Activated T-cell treated with anti-CD3 and anti-CD28 coated beads, Interleukin-2, amount 50 U/mL, for 1 hour (primary cell): ENCODE data around the gene SPECC1.
"Not testable (repeated sequence)": the region's sequence is repeated elsewhere in the genome, so short reads cannot be mapped to it uniquely, and the experiment has no call there.

Experiments
- DNase-seq: peaks from one replicate; pipeline ENCODE4 v3.0.0-alpha.2; 2020

The SPECC1 gene

DNA sequence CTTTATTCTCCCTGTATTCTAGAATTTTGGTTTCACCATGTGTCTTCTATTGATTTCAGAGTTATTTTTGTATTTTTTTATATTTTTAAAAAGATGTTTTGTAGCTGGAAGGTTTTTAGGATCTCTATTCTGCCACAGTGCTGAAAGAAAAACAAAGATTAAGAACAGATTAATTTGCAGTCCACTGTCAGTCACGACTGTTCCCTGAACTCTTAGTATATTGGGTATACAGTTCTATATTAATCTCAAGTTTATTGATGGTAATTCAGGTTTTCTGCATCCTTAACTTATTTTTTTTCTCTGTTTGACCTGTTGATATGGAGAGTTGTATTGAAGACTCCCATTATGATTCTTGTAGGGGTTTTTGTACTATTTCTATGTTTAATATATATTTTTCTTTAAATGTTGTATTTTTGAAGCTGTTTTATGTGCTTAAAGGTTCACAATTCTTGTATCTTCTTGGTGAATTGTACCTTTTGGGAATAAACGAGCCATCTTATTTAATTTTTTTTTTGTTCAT, 2.9 kb downstream of the SPECC1 start:
- no peak for DNase-seq

DNA sequence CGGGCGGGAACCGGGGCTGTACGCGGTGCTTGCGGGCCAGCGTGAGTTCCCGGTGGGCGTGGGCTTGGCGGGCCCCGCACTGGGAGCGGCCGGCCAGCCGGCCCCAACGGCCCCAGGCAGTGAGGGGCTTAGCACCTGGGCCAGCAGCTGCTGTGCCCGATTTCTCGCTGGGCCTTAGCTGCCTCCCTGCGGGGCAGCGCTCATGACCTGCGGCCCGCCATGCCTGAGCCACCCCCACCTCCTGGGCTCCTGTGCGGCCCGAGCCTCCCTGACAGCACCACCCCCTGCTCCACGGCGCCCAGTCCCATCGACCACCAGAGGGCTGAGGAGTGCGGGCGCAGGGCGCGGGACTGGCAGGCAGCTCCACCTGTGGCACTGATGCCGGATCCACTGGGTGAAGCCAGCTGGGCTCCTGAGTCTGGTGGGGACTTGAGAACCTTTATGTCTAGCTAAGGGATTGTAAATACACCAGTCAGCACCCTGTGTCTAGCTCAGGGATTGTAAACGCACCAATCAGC, 7.4 kb downstream of the SPECC1 start:
- DNase-seq, result not testable (repeated sequence)

DNA sequence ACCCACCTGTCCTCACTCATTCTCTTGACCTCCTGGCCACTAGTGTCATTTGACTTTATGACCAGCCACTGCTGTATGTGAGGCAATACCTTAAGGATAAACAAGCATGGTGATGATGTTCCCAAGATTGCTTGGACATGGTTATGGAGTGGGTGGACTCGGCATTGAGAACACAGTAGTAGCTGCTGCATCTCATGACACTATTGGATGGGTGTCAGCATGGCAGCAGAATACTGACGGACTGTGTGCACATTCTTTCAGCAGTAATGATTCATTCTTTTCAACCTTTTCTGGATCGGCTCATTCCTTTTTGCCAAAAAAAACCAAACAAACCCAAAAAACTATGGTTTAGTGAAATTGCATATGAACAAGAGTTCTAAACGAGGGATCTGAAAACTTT, 13.5 kb downstream of the SPECC1 start:
- no peak for DNase-seq

DNA sequence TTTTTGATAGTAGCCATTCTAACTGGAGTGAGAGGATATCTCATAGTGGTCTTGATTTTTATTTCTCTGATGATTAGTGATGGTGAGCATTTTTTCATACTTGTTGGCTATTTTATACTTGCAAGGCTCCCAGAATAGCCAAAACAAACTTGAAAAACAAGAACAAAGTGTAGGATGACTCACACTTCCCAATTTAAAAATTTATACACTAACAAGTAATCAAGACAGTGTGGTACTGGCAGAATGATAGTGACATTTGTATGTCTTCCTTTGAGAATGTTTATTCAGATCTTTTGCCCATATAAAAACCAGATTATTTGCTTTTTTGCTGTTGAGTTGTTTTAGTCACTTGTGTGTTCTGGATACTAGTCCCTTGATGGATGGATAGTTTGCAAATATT, 17.8 kb downstream of the SPECC1 start:
- no peak for DNase-seq

DNA sequence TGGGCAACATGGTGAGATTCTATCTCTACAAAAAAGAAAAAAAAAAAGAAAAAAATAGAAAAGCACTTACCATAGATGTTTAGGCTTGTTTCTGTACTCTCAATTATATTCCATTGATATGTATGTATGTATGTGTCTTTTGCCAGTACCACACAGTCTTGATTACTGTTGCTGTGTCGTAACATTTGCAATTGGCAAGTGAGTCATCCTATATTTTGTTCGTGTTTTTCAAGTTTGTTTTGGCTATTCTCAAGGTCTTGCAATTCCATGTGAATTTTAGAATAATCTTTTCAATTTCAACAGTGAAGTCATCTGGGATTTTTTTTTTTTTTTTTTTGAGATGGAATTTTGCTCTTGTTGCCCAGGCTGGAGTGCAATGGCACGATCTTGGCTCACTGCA, 19.3 kb downstream of the SPECC1 start:
- DNase-seq, result no peak

DNA sequence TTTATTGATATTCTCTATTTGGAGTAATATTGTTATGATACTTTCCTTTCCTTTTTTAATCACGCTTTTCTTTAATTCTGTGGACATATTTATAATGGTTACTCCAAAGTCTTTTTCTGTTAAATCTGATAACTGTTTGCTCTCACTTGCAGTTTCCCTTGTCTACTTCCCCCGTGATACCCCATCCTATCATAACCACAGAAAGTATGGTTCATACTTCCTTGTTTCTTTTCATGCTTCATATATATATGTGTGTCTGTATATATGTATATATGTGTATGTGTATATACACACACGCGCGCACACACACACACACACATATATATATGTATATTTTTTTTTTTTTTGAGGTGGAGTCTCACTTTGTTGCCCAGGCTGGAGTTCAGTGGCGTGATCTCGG, 23.5 kb downstream of the SPECC1 start:
- DNase-seq, result no peak

DNA sequence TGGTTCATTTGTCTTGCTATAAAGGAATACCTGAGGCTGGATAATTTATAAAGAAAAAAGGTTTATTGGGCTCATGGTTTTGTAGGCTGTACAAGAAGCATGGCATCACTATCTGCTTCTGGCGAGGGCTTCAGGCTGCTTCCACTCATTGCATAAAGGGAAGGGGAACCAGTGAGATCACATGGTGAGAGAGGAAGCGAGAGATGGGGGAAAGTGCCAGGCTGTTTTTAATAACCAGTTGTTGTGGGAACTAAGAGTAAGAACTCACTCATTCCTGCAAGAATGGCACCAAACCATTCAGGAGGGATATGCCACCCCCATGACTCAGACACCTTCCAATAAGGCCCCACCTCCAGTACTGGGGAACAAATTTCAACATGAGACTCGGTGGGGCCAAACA, 24.3 kb downstream of the SPECC1 start:
- DNase-seq, result no peak

DNA sequence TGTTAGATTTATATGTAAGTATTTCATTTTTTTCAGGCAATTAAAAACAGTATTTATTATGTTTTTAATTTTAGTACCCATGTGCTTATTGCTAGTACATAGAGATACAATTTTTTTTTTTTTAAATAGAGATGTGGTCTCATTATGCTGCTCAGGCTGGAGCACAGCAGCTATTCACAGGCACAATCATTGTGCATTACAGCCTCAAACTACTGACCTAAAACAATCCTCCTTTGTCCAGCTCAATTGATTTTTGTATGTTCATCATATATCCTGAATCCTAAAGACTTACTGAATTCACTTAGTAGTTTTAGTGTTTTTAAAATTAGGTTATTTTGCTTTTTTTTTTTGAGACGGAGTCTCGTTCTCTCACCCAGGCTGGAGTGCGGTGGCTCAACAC, 26.3 kb downstream of the SPECC1 start:
- DNase-seq, result no peak

DNA sequence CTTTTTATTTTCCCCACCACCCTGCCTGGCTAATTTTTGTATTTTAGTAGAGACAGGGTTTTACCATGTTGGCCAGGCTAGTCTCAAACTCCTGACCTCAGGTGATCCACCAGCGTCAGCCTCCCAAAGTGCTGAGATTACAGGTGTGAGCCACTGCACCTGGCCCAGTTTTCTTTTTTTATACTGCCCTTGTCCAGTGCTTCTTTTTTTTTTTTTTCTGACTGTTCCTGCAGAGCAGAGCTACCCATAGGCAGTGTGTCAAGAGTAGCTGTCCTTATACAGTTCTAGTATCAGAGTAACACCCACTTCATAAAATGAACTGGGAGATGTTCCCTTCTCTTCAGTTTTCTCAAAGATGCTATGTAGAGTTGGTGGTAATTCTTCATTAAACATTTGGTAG, 28.1 kb downstream of the SPECC1 start:
- DNase-seq, result not testable (repeated sequence)

DNA sequence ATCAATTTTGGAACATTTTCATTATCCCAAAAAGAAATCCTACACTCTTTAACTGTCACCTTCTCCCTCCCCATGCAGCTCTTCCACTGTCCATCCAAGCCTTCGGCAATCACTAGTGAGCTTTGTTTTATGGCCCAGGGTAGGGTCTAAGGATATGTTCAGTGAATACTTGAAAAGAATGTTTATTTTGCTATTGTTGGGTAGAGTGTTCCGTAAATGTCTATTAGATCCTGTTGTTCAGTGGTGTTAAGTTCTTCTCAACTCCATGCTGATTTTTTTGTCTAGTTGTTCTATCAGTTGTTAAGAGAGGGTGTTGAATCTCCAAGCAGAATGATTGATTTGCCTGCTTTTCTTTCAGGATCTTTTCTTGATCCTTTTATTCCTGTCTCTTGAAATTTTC, 29.9 kb downstream of the SPECC1 start:
- DNase-seq, result no peak

DNA sequence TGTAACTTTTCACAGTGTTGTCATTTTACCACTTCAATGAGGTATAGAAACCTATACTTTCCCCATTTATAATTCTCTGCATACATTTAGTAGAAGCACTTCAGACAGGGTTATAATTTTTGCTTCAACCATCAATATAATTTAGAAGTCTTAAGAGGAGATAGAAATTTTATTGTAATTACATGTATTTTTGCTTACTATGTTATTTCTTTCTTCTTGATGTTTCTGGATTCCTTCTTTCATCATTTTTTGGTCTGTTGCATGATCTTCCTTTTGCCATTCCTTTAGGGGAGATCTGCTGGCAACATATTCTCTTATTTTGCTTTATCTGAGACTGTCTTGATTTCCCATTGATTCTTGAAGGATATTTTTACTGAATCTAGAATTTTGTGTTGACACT, 31.1 kb downstream of the SPECC1 start:
- no peak for DNase-seq

DNA sequence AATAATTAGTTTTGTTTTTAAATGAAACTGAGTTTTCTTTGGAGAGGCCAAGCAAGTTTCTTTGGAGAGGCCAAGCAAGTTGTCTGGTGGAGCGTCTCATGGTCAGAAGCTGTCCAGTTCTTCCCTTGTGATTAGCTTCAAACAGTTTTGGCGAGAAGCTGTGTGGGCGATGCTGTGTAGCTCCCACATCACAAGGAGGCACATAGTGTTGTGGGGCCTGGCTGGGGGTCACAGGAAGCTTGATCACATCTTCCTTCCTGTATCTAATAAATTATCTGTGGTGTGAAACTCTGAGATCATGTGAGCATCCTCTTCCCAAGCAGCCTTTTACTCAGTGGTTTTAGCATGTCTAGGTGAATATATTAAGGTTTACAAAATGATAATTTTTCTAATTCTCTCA, 33.9 kb downstream of the SPECC1 start:
- no peak for DNase-seq

DNA sequence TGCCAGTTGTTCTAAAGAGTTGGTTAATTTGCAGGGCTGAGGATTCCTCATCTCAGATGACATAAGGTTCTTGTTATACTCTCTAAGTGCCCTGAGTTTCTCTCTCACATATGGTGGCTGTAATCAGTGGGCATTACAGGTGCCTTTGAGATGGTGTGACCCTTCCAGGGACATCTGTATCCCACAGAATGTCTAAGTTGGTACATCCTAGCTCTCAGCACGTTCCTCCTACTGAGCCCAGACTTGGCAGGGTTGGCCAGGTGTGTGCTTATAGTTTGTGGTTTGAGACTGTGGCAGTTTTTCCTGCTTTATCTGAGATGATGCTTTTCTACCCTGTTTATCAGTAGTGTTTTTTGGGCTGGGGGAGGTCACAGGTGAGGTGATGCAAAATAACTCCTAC, 36.3 kb downstream of the SPECC1 start:
- no peak for DNase-seq

DNA sequence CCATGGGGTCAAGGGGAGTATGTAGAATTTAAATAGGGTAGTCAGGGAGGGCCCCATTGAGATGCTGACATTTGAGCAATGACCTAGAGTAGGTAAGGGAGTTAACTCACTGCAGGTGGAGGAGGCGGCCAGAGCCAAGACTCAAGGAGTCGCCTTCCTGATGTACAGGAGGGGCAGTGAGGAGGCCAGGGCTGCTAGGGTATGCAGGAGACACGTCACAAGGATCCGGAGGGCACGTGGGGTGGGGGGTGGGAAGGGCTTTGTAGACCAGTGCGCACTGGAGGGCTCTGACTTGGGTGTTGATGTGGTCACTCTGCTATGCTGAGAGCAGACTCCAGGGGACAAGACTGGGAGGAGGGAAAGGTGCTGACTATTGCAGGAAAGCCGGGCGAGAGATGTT, 37.5 kb downstream of the SPECC1 start:
- no peak for DNase-seq

DNA sequence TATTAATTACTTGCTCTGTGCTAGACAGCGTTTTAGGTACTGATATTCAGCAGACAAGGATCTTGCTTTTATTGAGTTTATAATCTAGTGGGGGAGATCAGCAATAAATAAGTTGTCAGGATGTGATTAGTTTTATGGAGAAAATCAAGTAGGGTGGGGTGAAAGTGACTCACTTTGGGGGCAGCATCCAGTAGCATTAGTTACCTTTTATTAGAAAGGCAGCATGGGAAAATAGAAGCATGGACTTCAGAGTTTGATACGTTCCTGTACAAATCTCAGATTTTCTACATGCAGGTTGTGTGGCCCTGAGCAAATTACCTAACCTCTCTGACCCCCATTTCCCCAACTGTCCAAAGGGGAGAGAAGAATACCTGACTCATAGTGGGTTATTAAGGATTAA, 42.5 kb downstream of the SPECC1 start:
- no peak for DNase-seq

DNA sequence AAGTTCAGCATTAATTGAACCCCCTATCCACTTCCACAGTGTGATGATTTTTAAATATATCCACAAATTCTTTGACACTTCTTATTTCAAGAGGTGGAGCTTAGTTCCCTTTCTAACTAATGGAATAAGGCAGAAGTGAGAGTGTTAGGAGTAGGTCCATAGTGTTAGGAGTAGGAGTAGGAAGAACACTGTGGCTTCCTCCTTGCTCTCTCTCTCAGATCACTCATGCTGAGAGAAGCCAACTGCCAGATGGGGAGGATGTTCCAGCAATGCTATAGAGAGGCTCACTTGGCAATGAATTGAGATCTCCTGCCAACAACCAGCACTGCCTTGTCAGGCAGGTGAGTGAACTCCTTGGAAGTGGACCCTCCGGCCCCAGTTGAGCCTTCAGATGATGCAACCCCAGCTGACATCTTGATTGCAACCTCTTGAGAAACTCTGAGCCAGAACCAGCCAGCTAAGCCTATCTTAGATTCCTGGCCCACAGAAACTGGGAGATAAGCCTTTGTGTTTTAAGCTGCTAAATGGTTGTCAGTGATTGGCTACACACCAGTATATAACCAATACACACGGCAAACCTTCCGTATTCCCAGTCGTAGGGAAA, 44.3 kb downstream of the SPECC1 start:
- no peak for DNase-seq

DNA sequence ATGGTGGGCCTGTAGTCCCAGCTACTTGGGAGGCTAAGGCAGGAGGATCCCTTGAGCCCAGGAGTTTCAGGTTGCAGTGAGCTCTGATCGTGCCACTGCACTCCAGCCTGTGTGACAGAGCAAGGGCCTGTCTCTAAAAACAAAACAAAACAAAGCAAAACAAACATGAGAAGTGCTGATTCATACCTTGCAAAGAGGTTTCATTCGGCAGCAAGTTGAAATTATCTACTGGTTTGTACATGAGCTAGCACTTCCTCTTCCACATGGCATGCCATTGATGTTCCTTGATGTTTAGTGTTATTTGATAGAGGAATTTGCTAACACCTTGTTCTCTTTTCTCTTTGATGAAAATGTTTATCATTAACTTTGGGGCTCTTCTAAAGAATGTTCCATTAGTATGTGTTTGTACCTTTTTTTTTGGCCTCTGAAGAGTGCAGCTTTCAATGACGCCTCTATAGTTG, 50.6 kb downstream of the SPECC1 start:
- no peak for DNase-seq

DNA sequence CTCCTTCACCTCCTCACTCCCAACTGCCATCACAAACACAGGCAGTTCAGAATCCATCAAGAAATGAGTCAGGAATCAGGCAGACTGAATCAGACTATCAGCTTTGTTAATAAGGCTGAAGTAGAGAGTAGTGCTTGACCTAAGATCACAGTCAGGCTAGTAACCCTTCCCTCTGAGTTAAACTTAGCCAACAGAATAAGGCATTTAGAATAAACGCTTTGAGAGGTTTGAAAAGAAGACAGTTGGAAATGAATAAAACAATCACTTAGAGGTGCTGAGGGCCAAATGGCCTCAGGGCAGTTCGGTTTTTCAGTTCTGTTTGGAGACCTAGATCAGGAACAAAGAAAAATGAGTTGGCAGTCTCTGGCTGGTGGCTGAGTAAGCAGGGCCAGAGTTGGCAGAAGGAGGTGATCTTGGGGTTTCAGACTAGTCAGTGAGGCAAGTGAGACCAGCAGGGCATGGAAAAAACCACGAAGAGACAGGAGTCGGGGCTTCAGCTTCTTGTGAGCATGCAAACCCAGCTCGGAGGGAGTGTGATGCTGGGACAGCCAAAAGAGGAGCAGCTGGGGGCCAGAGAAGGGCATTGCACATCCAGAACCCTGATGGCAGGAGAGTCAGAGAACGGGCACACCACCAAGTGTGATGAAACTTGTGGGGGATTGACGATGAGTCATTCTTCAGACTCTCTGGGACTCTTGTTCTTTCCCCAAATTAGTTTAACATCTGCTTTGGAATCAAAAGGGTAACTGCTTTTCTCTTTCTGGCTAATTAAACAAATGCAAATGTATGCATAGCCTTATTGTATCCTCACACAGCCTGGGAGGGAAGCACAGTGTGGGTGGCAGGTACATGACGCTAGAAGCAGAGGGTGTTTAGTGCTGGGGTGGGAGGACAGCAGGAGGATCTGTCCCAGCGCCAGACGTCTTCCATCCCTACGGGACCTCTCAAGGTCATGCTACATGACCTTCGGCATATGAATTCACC, 54.8 kb downstream of the SPECC1 start:
- DNase-seq, result no peak

DNA sequence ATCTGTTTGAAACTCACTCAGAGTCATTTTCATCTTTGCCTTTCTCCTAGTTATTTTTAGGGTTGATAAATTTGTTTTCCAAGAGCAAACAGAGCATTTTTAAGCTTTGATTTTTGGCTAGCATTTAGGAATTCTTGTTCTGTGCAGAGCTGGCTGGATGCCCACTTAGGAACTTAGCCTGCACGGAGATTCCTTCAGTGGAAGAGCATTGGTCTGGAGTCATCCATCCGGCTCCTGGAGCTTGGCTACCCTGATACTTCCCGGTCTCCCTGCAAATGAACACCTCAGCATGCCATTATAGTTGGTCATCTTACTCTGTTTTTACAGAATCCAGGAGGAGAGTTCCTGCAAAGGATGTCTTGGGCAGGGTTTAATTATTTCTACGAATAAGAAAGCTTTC, 57.1 kb downstream of the SPECC1 start:
- no peak for DNase-seq

DNA sequence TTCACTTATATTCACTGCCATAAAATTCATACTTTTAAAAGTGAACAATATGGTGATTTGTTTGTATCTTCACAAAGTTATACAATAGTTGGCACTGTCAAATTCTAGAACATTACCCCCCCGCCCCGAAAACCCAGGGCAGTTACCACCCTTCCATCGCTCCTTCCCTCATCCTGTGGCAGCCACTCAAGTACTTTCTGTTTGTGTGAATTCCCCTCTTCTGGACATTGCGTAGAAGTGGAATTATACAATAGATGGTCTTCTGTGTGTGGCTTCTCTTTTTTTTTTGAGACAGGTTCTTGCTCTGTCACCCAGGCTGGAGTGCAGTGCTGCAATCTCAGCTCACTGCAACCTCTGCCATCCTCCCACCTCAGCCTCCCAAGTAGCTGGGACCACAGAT, 58.6 kb downstream of the SPECC1 start:
- DNase-seq, result no peak

DNA sequence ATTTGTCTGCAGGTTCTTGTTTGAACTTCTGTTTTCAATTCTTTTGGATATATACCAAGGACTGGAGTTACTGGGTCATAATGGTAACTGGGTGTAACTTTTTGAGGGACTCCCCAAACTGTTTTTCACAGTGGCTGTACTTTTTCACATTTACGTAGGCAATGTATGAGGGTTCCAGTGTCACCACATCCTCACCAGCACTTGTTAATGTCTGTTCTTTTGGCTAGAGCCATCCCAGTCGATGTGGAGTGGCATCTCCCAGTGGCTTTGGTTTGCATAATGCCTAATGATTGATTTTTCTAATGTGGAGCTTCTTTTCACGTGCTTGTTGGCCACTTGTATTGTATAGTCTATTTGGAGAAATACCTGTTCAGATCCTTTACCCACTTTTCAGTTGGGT, 59.3 kb downstream of the SPECC1 start:
- DNase-seq, result no peak

DNA sequence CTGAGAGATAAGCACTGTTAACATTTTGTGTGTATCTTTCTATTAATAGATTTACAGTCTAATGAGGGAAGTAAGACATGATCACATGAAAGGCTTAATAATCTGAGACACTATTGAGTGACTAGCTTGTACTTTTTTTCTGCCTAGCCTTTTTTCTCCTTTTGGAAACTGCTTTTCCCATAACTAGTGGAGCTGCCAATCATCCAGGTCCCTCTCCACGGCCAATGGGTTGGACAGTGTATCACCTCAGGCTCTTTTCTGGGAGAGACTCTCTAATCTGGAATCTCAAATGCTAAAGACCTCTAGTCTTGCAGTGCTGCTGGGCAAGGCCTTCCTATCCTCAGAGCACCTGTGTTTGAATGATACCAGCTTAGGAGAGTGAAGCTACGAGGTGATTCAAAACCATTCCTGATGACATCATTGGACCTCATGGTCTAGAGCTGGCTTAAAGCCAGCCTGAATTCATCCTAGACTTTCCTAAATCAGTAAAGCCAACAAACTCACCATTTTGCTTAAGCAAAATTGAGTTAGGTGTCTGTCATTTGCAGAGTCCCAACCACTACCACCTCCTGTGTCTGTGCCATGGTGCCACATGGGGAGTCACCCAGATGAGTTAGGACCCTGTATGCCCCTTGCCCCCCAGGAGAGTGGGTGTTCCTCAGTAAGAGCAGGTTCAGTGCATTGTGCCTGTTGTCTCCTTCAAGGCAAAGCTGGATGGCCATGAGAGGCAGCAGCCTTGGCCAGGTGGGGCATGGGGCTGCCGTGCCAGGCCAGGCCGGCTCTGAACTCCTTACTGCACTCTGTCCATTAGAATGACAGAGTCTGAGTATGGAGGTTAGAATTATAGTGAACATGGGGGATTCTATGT, 62.9 kb downstream of the SPECC1 start:
- no peak for DNase-seq

DNA sequence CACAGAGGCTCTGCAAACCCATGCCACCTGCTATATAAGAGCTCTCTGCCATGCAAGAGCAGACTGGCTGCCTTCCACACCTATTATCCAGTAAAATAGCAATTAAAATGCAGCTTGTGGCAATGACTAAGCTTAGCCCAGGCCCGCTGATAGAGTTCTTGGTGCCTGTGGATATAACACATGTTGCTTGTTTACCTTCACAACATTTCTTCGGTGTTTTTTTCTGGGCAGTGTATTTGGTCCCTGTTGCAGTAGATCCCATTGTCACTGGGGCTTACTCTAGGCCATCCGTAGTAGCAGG, 63.5 kb downstream of the SPECC1 start:
- DNase-seq, result no peak
